M059J (cell line): ENCODE measurements around the gene DAB2IP. TPM values are rescaled to one million over a fixed set of nuclear protein-coding genes. Genes with fewer than 3 reads are reported as not detected.

Experiments used
- DNase-seq: peaks from one replicate; pipeline ENCODE4 v3.0.0-alpha.2; 2012; ENCODE audit warnings: low read depth
- total RNA-seq: library from RNA; depleted of rRNA; stranded (reverse); fragments of >200 nt; shearing (Covaris generic); gene quantifications from 2 replicates; pipeline ENCODE4 v1.2.3, GENCODE V29; 2014

Gene DAB2IP
- total RNA-seq, 1 experiment from 2014 or later: 6.2 TPM

GRCh38 chr9:121685146-121685794 lies 33.8 kb downstream of the DAB2IP start:
- no peak for DNase-seq

- no peak for DNase-seq
Observed at GRCh38 chr9:121685795-121686377, 34.5 kb downstream of the DAB2IP start.

GRCh38 chr9:121686930-121687541 lies 35.6 kb downstream of the DAB2IP start:
- DNase-seq: peak; percentile 60

GRCh38 chr9:121688146-121688680 lies 36.8 kb downstream of the DAB2IP start:
- DNase-seq: no peak

GRCh38 chr9:121688681-121689080 lies 37.2 kb downstream of the DAB2IP start:
- no peak for DNase-seq

DNA sequence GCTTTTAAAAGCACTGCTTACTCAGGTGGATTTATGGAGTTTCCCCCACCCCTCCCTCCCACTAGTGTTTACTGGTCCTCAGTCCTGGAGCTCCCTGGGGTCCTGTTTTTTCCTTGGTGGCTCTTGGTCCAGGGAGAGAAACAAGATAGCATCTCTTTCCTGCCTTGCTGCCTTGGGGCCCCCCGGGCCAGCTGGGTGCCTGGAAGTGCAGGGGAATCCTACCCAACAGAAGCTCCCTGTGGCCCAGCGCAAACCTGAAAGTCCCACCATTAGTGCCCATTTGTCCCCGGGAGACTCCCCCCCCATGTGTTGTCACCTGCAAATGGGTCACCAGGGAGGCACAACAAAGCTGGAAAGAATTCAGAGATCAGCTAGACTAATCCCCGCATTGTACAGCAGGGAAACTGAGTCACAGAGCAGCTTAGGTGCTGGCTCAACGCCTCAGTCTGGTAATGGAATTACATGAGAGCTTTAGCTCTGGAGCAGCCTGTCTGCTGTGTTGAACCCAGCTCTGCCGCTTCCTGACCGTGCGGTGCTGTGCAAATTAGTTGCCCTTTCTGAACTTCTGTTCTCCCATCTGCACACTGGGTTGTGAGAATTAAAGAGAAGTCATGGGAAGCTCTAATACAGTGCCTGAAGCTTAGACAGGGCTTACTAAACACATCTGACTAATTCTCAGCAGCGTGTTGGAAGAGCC lies 38.2 kb downstream of the DAB2IP start:
- DNase-seq: no peak

GRCh38 chr9:121690316-121690715 lies 38.9 kb downstream of the DAB2IP start:
- peak; percentile 63 for DNase-seq

DNA sequence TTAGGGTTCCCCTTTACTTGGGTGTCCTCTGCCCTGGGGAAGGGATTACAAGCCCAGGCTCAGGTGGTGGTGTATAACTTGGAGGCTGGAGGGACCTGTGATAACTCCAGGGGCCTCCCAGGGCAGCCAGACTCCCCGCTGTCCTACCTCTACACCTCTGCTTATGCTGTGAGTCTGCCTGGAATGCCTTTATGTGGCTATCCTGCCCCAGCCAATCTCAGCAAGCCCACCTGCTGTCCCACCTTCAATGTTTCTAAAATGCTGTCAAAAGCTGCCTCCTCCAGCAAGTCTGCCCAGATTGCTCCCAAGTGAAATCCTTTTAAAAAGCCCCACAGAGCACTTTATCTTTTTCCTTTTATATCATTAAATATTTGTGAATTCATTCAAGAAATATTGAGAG lies 39.3 kb downstream of the DAB2IP start:
- no peak for DNase-seq

- no peak for DNase-seq
Observed at GRCh38 chr9:121691890-121692289, 40.5 kb downstream of the DAB2IP start.

DNA sequence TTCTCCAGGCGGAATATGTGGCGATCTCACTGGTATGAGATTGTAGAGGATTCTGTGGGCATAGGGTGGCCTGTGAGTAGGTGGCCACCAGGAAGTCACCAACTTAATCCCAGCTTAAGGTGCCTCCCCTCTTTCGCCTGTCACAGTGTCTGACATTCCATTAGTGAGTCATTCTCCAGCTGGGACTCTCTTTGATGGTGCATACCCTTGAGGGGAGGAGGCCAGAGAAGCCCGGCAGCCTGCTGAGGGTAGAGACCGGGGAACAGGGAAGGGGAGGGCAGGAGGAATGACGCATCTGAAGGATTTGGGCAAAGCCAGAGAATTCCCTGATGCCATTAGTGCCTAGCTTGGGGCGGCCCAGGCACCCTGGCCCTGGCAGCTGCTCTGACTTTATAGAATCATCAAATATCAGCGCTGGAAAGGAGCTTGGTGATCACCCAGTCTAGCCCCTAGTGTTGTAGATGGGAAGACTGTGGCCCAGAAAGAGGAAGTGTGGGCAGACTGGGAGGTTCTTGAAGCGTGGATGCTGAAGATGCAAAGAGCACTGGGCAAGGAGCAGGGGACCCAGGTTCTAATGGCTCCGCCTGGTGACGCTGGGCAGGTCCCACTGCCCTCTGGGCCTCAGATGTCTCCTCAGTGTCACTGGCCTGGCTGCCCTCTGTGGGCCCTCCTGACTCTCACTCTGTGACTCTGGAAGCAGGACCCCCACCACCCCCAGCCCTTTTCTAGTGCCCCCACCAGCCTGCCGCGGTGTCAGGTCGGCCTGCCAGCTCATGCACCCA lies 41.4 kb downstream of the DAB2IP start:
- peak; percentile 83 for DNase-seq

- DNase-seq: no peak
Observed at GRCh38 chr9:121693388-121693670, 41.9 kb downstream of the DAB2IP start.

DNA sequence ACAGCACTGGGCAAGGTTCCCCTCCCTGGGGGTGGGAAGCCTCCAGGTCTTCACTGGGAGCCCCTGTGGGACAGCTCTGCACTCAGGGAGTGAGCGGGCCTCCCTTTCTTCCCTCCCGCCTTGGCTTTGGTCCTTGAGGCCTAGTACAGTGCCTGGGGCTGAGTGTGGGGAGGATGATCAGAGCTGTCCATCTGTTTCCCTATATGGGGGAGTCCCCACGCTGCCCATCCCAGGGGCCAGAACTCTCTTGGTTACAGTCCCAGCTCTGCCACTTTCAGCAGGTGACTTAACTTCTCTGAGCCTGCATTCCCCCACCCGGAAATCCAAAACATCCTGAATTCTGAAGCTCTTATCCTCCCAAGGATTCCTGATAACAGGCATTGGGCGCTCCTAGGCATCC lies 42.6 kb downstream of the DAB2IP start:
- no peak for DNase-seq

DNA sequence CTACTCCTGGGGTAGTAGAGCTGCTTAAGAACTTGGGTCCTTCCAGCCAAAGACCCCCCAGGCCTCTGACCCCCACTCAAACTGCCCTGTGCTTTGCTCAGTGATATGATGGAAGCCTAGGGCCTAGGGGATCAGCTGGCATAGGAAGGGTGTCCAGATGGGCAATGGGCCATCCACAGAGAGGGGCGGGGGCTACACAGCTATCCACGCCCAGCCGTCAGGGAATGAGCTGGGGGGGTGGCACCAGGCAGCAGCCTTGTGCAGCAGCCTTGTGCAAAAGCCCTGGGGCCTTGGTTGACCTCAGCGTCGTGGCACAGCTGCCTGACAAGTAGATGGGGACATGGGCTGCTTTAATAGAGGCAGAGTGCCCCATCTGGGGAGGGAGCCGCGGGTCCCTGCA lies 43.2 kb downstream of the DAB2IP start:
- no peak for DNase-seq

- no peak for DNase-seq
Observed at GRCh38 chr9:121696930-121697329, 45.5 kb downstream of the DAB2IP start.

- DNase-seq: peak; percentile 63
Observed at GRCh38 chr9:121698627-121699570, 47.5 kb downstream of the DAB2IP start.

- DNase-seq: no peak
Observed at GRCh38 chr9:121699571-121700164, 48.2 kb downstream of the DAB2IP start.

GRCh38 chr9:121700165-121700831 lies 48.9 kb downstream of the DAB2IP start:
- peak; percentile 43 for DNase-seq

DNA sequence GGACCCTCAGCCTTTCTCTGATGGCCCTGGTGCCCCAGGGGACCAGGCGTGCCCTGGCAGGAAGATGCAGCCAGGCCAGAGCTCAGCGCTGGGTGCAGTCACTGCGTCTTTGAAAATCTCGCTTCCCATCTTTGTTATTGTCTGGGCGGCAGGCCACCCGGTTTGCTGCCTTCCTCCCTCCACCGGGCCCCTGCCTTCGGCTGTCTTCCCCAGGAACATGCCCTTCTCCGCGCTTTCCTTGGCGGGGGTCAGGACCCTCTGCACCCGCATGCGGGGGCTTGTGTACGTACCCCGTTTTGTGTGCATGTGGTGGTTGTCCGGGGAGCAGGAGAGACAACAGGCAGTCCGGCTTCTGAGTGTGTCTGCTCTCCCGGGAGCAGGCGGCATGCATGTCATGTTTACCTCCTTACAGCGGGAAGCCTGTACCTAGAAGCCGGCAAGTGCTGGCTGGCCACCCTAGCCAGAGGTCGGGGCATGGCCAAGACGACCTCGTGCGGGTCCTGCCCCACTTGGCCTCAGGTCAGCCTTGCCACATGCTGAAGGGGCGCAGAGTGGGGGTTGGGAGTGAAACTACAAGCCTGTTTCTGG lies 49.5 kb downstream of the DAB2IP start:
- no peak for DNase-seq

DNA sequence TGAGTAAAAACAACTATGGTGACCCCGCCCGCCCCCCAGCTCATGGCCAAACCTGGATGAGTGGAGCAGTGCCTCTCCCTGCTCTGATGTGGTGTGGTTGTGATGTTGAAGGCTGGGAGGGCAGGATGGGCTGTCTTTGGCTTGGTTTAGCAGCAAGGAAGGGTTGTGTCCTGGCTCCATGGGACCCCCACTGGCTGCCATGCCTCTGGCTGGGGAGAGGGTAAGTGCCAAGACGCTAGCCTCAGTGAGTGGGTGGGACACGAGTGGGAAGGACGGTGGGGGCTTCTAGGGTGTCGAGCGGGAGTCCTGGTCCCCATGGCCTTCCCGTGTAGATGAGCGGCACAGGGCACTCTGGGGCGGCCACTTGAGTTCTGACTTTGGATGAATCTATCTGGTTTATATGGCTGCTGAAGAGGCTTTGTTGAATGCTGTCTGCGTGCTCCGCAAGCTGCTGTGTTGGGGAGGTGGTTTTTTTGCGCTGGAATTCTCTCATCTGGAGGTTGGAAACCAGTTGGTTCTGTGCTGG lies 50.4 kb downstream of the DAB2IP start:
- DNase-seq: no peak
